ENCODE measurements around the gene ZNF784. TPM values are rescaled to one million over a fixed set of nuclear protein-coding genes. Genes with fewer than 3 reads are reported as not detected.
A peak's percentile ranks its signal among the peaks of the same experiment; 100 is the strongest.

The ZNF784 gene
- total RNA-seq, 1 donor from 2014 or later: 3.0 TPM

GRCh38 chr19:55645512-55645881, 21.1 kb upstream of the ZNF784 start:
- DNase-seq (ENCODE audit: low spot score): no peak
- Mint-ChIP-seq H3K27me3 (ENCODE audit: insufficient read depth) (no peaks in the 10 kb centered on the region), H3K9me3 (no peaks in the 10 kb centered on the region), H3K4me1 (ENCODE audit: low read depth) (peaks cover 51% of the 10 kb centered on the region), H3K36me3 (ENCODE audit: low read depth) (peaks cover 35% of the 10 kb centered on the region), H3K4me3 (peak overlapping the region; percentile 75), H3K27ac (peak overlapping the region; percentile 44)
- intact Hi-C loops (cut with micrococcal nuclease): loop anchor here (10.0 kb wide), 1 partner anchor 1181 kb away; the partner anchor contains the start of gene LENG9

GRCh38 chr19:55644842-55645511, 20.6 kb upstream of the ZNF784 start:
- Mint-ChIP-seq H3K9me3 (no peaks in the 10 kb centered on the region), H3K4me3 (peak overlapping the region; percentile 95), H3K27me3 (ENCODE audit: insufficient read depth) (no peaks in the 10 kb centered on the region), H3K4me1 (ENCODE audit: low read depth) (peaks cover 45% of the 10 kb centered on the region), H3K36me3 (ENCODE audit: low read depth) (peaks cover 30% of the 10 kb centered on the region), H3K27ac (peak overlapping the region; percentile 92)
- DNase-seq (ENCODE audit: low spot score): no peak
- intact Hi-C loops (cut with micrococcal nuclease): loop anchor here (5.0 to 10.0 kb wide), 5 partner anchors 38 to 1180 kb away; partner anchors contain the start of genes KMT5C, LENG9, PPP6R1 and UBE2S

- DNase-seq (ENCODE audit: low spot score): no peak
- intact Hi-C loops (cut with micrococcal nuclease): loop anchor here (5.0 to 10.0 kb wide), 5 partner anchors 37 to 1180 kb away; partner anchors contain the start of genes KMT5C, LENG9, PPP6R1 and UBE2S
- H3K9me3 Mint-ChIP-seq: no peaks in the 10 kb centered on the region
- peaks cover 39% of the 10 kb centered on the region for H3K4me1 Mint-ChIP-seq (ENCODE audit: low read depth)
- H3K27me3 Mint-ChIP-seq (ENCODE audit: insufficient read depth): no peaks in the 10 kb centered on the region
- H3K27ac Mint-ChIP-seq: peak overlapping the region; percentile 92
- H3K4me3 Mint-ChIP-seq: peak overlapping the region; percentile 95
- peaks cover 27% of the 10 kb centered on the region for H3K36me3 Mint-ChIP-seq (ENCODE audit: low read depth)
These were observed 19.9 kb upstream of the ZNF784 start for GRCh38 chr19:55644191-55644833.

DNA sequence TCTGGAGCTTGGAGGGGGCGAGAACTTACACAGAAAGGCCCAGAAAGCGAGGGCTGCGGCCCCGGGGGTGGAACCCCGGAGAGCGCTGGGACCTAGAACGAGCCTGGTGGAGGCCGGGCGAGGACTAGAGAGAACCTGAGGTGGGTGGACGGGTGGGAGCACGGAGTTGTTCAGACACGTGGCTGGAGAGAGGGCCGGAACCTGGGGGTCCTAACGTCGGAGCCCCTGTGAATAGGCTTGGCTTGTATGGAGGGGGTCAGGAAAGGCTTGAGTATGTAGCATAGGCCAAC, 19.5 kb upstream of the ZNF784 start:
- H3K9me3 Mint-ChIP-seq: no peaks in the 10 kb centered on the region
- H3K4me1 Mint-ChIP-seq (ENCODE audit: low read depth): peaks cover 42% of the 10 kb centered on the region
- peak overlapping the region; percentile 92 for H3K27ac Mint-ChIP-seq
- H3K36me3 Mint-ChIP-seq (ENCODE audit: low read depth): peaks cover 31% of the 10 kb centered on the region
- H3K4me3 Mint-ChIP-seq: peak overlapping the region; percentile 95
- no peak for DNase-seq (ENCODE audit: low spot score)
- no peaks in the 10 kb centered on the region for H3K27me3 Mint-ChIP-seq (ENCODE audit: insufficient read depth)
- intact Hi-C loops (cut with micrococcal nuclease): loop anchor here (1.0 to 10.0 kb wide), 9 partner anchors 9 to 1179 kb away; partner anchors contain the start of genes EPN1, KMT5C, LENG9 and PPP6R1

DNA sequence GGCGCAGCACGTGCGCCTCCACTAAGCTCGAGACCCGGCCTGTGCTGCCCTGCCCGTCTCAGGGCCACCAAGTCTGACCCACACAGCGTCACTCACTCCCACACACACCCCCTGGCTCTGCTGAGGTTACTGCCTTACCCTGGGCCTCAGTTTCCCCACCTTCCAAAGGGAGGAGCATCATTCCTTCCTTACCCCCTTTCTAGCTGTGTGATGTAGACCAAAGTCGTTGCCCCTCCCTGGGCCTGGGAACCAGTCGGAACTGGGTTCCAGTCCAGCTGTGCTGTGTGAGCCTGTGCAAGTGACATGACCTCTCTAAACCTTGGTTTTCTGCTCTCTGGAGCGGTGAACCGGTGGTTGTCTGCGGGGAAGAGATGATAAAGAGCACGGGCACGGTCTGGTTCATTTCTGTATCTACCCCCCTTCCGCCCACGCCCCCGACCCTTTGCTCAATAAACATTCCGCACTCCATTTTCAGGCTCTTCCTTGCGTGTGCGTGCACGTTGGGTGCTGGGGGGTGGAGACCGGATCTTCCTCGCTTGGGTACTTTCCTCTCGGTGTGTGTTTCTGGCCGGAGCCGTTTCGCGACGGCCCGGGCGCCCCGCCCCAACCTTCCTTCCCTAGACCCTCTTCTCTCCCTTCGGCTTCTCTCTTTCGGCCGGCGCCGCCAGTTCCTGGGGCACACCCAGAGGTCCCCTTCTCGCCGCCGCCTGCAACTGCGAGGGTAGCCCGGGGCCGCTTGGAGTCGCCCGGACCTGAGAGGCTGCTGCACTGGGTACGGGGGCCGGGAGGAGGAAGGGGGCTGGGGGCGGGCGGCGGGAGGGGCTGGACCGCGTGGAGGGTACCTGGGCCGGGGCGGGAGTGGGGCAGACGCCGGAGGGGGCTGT, 18.9 kb upstream of the ZNF784 start, which contains the start of gene ZNF581:
TSS of gene ZNF581 (plus strand) at position 647 of the 884 bp plus-strand sequence. CDS start 923 bp downstream, outside the sequence.
- Mint-ChIP-seq H3K27me3 (ENCODE audit: insufficient read depth) (no peaks in the 10 kb centered on the region), H3K36me3 (ENCODE audit: low read depth) (peaks cover 33% of the 10 kb centered on the region), H3K4me1 (ENCODE audit: low read depth) (peaks cover 43% of the 10 kb centered on the region), H3K9me3 (no peaks in the 10 kb centered on the region), H3K27ac (peak within 1 kb of the TSS; percentile 99), H3K4me3 (peak within 1 kb of the TSS; percentile 100)
- intact Hi-C loops (cut with micrococcal nuclease): loop anchor here (1.0 to 10.0 kb wide), 9 partner anchors 8 to 1178 kb away; partner anchors contain the start of genes EPN1, KMT5C, LENG9 and PPP6R1
- DNase-seq (ENCODE audit: low spot score): peak; percentile 77

GRCh38 chr19:55642153-55643002, 18.0 kb upstream of the ZNF784 start:
- DNase-seq (ENCODE audit: low spot score): no peak
- Mint-ChIP-seq H3K27me3 (ENCODE audit: insufficient read depth) (no peaks in the 10 kb centered on the region), H3K27ac (peak overlapping the region; percentile 99), H3K4me3 (peak overlapping the region; percentile 100), H3K36me3 (ENCODE audit: low read depth) (peaks cover 36% of the 10 kb centered on the region), H3K9me3 (no peaks in the 10 kb centered on the region), H3K4me1 (ENCODE audit: low read depth) (peaks cover 45% of the 10 kb centered on the region)
- intact Hi-C loops (cut with micrococcal nuclease): loop anchor here (1.0 to 10.0 kb wide), 9 partner anchors 7 to 1178 kb away; partner anchors contain the start of genes EPN1, KMT5C, LENG9 and PPP6R1

DNA sequence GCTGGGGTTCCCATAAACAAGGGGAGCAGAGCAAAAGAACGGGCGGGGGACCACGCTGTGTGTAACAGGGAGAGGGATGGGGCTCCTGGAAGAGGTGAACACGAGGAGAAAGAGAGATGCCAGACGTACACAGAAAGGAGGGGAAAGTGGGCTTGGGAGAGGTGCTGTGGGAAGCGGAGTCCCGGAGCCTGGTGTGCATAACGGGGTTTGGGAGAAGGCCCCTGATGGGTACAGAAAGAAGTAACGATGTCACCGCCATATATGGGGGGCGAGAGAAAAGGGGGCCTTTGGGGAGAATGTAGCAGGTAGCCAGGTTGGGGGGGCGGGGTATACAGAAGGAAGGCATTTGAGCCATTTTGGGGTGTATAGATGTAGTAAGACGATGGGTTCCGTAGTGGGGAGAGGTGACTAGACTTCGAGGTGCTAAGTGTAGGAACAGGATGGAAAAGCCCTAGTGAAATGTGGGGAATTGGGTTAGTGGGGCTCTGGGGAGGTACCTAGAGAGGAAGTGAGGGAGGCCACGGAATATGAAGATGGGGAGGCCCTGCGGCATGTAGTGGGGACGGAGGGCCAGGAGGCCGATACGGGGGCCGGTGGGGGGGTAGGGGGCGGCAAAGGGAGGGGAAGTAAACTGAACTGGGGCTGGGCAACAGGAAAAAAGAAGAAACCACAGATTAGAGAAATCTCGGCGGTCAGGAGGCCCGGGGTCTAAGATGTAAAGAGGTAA, 17.2 kb upstream of the ZNF784 start:
- H3K9me3 Mint-ChIP-seq: no peaks in the 10 kb centered on the region
- H3K27me3 Mint-ChIP-seq (ENCODE audit: insufficient read depth): no peaks in the 10 kb centered on the region
- peak overlapping the region; percentile 99 for H3K27ac Mint-ChIP-seq
- peak overlapping the region; percentile 100 for H3K4me3 Mint-ChIP-seq
- DNase-seq (ENCODE audit: low spot score): no peak
- peaks cover 49% of the 10 kb centered on the region for H3K4me1 Mint-ChIP-seq (ENCODE audit: low read depth)
- intact Hi-C loops (cut with micrococcal nuclease): loop anchor here (2.0 to 10.0 kb wide), 6 partner anchors 15 to 1177 kb away; partner anchors contain the start of genes KMT5C, LENG9, PPP6R1 and UBE2S
- peaks cover 34% of the 10 kb centered on the region for H3K36me3 Mint-ChIP-seq (ENCODE audit: low read depth)

DNA sequence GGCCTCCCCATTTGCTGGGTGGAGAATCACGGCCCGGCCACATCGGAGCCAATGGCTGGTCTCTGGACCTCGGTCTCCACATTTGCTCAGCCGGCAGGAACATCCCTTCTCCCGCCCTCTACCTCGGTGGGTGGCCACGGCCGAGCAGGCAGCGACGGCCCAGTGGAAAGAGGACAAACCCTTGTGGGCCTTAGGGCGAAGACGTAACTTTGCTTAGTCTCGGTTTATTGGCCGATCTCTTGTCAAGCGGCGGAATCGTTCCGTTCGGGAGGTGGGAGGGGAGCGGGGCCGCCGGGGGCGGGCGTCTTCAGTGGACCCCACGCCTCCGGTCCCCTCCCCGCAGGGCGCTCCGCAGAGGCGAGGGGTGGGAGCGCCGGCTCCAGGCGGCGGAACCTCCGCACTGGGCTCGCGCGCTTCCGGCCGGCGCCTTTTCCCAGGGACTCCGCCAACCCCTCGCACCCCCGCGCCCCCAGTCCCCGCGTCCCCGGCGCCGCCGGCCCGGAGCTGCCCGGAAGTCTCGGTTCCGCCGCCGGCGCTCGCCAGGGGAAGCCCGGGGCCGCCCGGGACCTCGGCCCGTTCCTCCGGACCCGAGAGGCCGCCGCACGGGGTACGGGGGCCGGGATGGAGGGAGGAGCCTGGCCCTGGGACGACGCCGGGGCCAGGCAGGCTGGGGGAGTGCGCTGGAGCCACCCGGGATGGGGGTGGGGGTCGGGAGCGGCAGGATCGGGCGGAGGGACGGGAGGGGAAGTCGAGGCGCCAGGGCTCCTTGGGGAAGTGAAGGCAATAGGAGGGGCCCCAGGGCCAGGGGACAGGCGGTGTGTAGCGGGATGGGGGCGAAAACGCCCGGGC, 16.4 kb upstream of the ZNF784 start, which contains the start of gene ZNF580:
TSS of gene ZNF580 (plus strand) at position 426 of the 849 bp plus-strand sequence. CDS start 1,507 bp downstream, outside the sequence.
- intact Hi-C loops (cut with micrococcal nuclease): loop anchor here (2.0 to 10.0 kb wide), 6 partner anchors 14 to 1176 kb away; partner anchors contain the start of genes KMT5C, LENG9, PPP6R1 and UBE2S
- Mint-ChIP-seq H3K36me3 (ENCODE audit: low read depth) (peaks cover 41% of the 10 kb centered on the region), H3K4me1 (ENCODE audit: low read depth) (peaks cover 57% of the 10 kb centered on the region), H3K4me3 (peak within 1 kb of the TSS; percentile 100), H3K9me3 (no peaks in the 10 kb centered on the region), H3K27me3 (ENCODE audit: insufficient read depth) (no peaks in the 10 kb centered on the region), H3K27ac (peak within 1 kb of the TSS; percentile 99)
- peak; percentile 60 for DNase-seq (ENCODE audit: low spot score)

GRCh38 chr19:55640043-55640576, 15.7 kb upstream of the ZNF784 start:
- no peaks in the 10 kb centered on the region for H3K27me3 Mint-ChIP-seq (ENCODE audit: insufficient read depth)
- peak; percentile 62 for DNase-seq (ENCODE audit: low spot score)
- H3K4me1 Mint-ChIP-seq (ENCODE audit: low read depth): peaks cover 57% of the 10 kb centered on the region
- H3K4me3 Mint-ChIP-seq: peak overlapping the region; percentile 83
- no peaks in the 10 kb centered on the region for H3K9me3 Mint-ChIP-seq
- H3K27ac Mint-ChIP-seq: peak overlapping the region; percentile 90
- peaks cover 39% of the 10 kb centered on the region for H3K36me3 Mint-ChIP-seq (ENCODE audit: low read depth)
- intact Hi-C loops (cut with micrococcal nuclease): loop anchor here (2.0 to 10.0 kb wide), 6 partner anchors 13 to 1175 kb away; partner anchors contain the start of genes KMT5C, LENG9, PPP6R1 and UBE2S

GRCh38 chr19:55638864-55639359, 14.5 kb upstream of the ZNF784 start:
- Mint-ChIP-seq H3K4me3 (peak overlapping the region; percentile 67), H3K27ac (peak overlapping the region; percentile 70), H3K9me3 (no peaks in the 10 kb centered on the region), H3K36me3 (ENCODE audit: low read depth) (peaks cover 40% of the 10 kb centered on the region), H3K4me1 (ENCODE audit: low read depth) (peaks cover 57% of the 10 kb centered on the region), H3K27me3 (ENCODE audit: insufficient read depth) (no peaks in the 10 kb centered on the region)
- DNase-seq (ENCODE audit: low spot score): peak; percentile 44
- intact Hi-C loops (cut with micrococcal nuclease): no loop called here

Measured in activated T-helper 1 cell treated with anti-CD3 and anti-CD28 coated beads, Interleukin-12 subunit alpha, Interleukin-12 subunit beta, Interleukin-2, Interleukin-4 antibody, amounts not matched to agents 30 ng/mL and 10 ng/mL and 1 ng/mL, durations not matched to agents 14 hours and 24 hours and 36 hours (primary cell).